ENCODE results near the gene FOXD1.
"Not testable (repeated sequence)": the region's sequence is repeated elsewhere in the genome, so short reads cannot be mapped to it uniquely, and the experiment has no call there.

Gene FOXD1

DNA sequence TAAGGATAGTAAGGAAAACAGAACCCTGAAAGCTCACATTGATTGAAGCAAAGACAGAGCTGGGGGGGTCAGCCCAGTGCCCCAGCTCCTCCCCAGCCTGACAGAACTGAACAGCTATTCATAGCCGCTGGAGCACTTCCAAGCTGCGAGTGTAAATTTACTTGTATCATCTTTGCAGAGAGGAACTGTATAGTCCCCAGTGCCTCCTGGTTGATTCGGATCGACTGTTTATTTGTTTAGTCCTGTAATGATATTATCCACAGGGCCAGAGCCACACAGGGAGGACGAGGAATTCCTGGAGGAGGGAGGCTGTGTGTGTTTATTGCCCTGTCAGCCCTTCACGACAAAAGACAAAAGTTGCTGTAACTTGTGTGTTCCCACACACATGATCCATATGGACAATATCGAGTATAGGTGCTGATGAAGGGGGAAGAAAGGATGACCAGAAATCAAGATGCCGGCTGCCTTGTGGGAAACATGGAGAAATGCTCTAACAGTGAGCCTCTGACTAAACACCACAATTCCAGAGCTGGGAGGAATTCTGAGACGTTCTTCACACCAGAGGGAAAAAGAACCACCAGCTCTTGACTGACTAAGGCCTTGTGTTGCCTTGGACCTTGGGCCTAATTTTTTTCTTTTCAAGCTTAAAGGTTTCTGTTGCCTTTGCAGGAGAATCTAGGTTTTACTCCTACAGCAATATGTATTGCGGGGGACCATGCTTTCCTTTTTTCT is 31.1 kb downstream of the FOXD1 start:
- no peak for DNase-seq (ENCODE audit: low read depth, low spot score)

GRCh38 chr5:73415617-73416016 is 33.0 kb downstream of the FOXD1 start:
- no peak for DNase-seq (ENCODE audit: low read depth, low spot score)

- DNase-seq (ENCODE audit: low read depth, low spot score), result no peak
Observed at GRCh38 chr5:73415171-73415570, 33.4 kb downstream of the FOXD1 start.

DNA sequence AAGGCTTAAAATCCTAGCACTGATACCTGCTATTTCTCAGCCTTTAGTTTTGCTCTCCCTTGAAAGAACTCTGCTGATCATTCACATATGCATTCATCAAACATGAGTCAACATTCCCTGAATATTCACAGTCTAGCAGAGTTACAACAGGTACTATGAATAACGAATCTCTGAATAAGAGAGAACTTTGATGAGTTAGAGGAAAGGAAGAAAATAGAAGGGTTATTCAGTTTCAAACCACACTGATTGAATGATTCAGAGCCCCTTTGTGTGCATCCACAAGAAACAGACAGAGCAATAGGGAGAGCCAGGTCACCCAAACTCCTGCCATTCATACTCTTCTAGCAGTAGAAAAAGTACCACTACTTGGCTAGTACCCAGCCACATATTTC is 36.0 kb downstream of the FOXD1 start:
- no peak for DNase-seq (ENCODE audit: low read depth, low spot score)

DNA sequence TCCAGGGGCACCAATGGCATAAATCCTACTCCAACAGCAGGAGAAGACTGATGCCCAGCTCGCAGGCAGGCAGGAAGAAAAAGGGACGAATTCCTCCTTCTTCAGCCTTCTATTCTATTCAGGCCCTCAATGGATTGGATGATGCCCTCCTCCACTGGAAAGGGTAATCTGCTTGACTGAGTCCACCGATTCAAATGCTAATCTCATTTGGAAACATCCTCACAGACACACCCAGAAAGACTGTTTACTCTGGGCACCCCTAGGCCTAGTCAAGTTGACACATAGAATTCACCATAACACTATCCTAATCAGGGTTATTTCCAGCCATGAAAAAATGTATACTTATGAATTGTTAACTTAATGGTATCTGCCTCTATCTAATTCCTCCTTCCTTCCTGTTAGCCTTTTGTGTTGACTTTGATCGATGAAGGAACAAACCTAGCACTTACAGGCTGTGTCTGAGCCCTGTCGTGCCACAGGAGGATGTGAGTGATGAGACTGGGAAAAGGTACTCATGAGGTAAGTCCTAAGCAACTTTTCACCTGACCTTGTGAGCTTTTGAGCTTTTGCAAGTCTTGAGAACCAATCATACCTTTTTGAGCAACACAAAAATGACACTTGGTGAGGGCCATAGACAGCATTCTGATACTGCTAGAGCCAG is 36.5 kb downstream of the FOXD1 start:
- peak; percentile 48 for DNase-seq (ENCODE audit: low read depth, low spot score)

DNA sequence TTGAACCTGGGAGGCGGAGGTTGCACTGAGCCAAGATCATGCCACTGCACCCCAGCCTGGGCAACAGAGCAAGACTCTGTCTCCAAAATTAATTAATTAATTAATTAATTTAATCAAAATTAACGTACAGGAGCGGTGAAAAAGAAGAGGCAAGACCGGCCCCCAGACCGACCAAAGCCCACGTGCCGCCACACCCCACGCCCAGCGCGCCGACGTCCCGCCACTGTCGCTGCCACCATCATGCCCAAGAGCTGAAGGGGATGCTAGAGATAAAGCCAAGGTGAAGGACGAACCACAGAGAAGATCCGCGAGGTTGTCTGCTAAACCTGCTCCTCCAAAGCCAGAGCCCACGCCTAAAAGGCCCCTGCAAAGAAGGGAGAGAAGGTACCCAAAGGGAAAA is 38.6 kb downstream of the FOXD1 start:
- DNase-seq (ENCODE audit: low read depth, low spot score), result not testable (repeated sequence)

GRCh38 chr5:73405691-73406090 is 42.9 kb downstream of the FOXD1 start:
- no peak for DNase-seq (ENCODE audit: low read depth, low spot score)

DNA sequence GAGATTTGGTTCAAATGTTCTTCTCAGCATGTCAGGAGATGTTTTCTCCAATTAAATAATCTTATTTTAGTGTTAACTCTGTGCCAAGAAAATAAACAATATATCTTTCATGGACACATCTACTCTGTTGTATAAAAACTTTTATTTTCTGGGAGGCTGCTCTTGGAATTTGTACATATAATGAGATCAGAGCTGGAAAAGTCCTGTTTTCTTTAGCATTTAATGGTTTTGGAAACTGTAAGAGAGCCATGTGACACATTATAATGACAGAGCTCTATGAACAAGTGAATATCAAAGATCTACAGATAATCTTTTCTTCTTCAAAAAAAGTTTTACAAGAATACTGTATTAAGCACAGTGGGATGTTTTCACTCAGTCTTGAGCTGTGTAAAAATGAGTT is 48.8 kb downstream of the FOXD1 start:
- no peak for DNase-seq (ENCODE audit: low read depth, low spot score)
